HEK293 (cell line): ENCODE data around the gene CLIC4.

Experiments
- CTCF ChIA-PET: fragments of 350-600 bp; formaldehyde crosslinking; extraction: SDS; loops from one replicate; lab custom pipeline; 2021; ENCODE audit warnings: antibody characterized with exemption; lab: Yijun Ruan, JAX
- POLR2A ChIA-PET: fragments of 300-600 bp; formaldehyde crosslinking; extraction: SDS; loops from one replicate; lab custom pipeline; 2020; ENCODE audit warnings: antibody characterized with exemption, inconsistent platforms; lab: Yijun Ruan, JAX
- H3K27ac ChIP-seq: fragments of 200-500 bp; sonication (Bioruptor generic); 2 replicates; pipeline ENCODE4 v1.5.1; 2014; ENCODE audit warnings: low read depth, low read length, control low read depth, inconsistent platforms; ENCODE audit errors: extremely low read depth
- H3K36me3 ChIP-seq, 2 experiments: fragments of 200-500 bp in 1 of 2; sonication (Bioruptor generic) in 1 of 2; 1 replicate in 1 of 2; 2 replicates in 1 of 2; pipeline ENCODE4 v1.5.1; 2014 to 2017; ENCODE audit warnings: inconsistent platforms in 2 of 2, low read length in 2 of 2; ENCODE audit not compliant: control insufficient read depth in 2 of 2, insufficient read depth in 1 of 2
- H3K4me1 ChIP-seq: fragments of 200-500 bp; sonication (Bioruptor generic); 2 replicates; pipeline ENCODE4 v1.5.1; 2014; ENCODE audit warnings: mild to moderate bottlenecking, low read length, inconsistent platforms; ENCODE audit not compliant: control insufficient read depth, insufficient read depth
- H3K4me3 ChIP-seq: 2 replicates; pipeline ENCODE4 v1.5.1; 2011; ENCODE audit warnings: low read depth, mild to moderate bottlenecking, control low read depth, low read length, moderate library complexity
- H3K9me3 ChIP-seq: fragments of 200-500 bp; sonication (Bioruptor generic); 2 replicates; pipeline ENCODE4 v1.5.1; 2014; ENCODE audit warnings: low read depth, low read length, inconsistent platforms; ENCODE audit not compliant: control insufficient read depth, insufficient read depth
- KLF1 ChIP-seq: fragments of 450-650 bp; formaldehyde crosslinking; IDR thresholded peaks from 2 replicates; pipeline ENCODE4 v1.5.1; 2016; ENCODE audit warnings: missing biosample characterization, missing genetic modification characterization
- KLF17 ChIP-seq: fragments of 450-650 bp; formaldehyde crosslinking; IDR thresholded peaks from 2 replicates; pipeline ENCODE4 v1.5.1; 2016; ENCODE audit warnings: missing biosample characterization, missing genetic modification characterization
- MEIS1 ChIP-seq: sonication (generic); formaldehyde crosslinking; IDR thresholded peaks from 2 replicates; pipeline ENCODE4 v1.8.1; 2022; ENCODE audit warnings: missing genetic modification reagents, mild to moderate bottlenecking, borderline replicate concordance
- MYNN ChIP-seq: fragments of 450-650 bp; formaldehyde crosslinking; IDR thresholded peaks from 2 replicates; pipeline ENCODE4 v1.5.1; 2016; ENCODE audit warnings: missing biosample characterization, missing genetic modification characterization, borderline replicate concordance
- OVOL3 ChIP-seq: fragments of 450-650 bp; formaldehyde crosslinking; IDR thresholded peaks from 2 replicates; pipeline ENCODE4 v1.5.1; 2016; ENCODE audit warnings: missing biosample characterization, missing genetic modification characterization
- PRDM4 ChIP-seq: fragments of 450-650 bp; formaldehyde crosslinking; IDR thresholded peaks from 2 replicates; pipeline ENCODE4 v1.5.1; 2017; ENCODE audit warnings: missing biosample characterization, missing genetic modification characterization
- REST ChIP-seq: fragments of 450-650 bp; formaldehyde crosslinking; IDR thresholded peaks from 2 replicates; pipeline ENCODE4 v1.5.1; 2016; ENCODE audit warnings: missing biosample characterization, missing genetic modification characterization
- SCRT2 ChIP-seq: fragments of 450-650 bp; formaldehyde crosslinking; IDR thresholded peaks from 2 replicates; pipeline ENCODE4 v1.5.1; 2016; ENCODE audit warnings: missing biosample characterization, missing genetic modification characterization
- ZIC2 ChIP-seq: fragments of 450-650 bp; formaldehyde crosslinking; IDR thresholded peaks from 2 replicates; pipeline ENCODE4 v1.5.1; 2016; ENCODE audit warnings: missing biosample characterization, missing genetic modification characterization
- ZNF138 ChIP-seq: fragments of 450-650 bp; formaldehyde crosslinking; IDR thresholded peaks from 2 replicates; pipeline ENCODE4 v1.5.1; 2016; ENCODE audit warnings: missing biosample characterization, missing genetic modification characterization, borderline replicate concordance
- ZNF18 ChIP-seq: fragments of 450-650 bp; formaldehyde crosslinking; IDR thresholded peaks from 2 replicates; pipeline ENCODE4 v1.5.1; 2016; ENCODE audit warnings: missing biosample characterization, missing genetic modification characterization
- ZNF239 ChIP-seq: fragments of 450-650 bp; formaldehyde crosslinking; IDR thresholded peaks from 2 replicates; pipeline ENCODE4 v1.5.1; 2016; ENCODE audit warnings: missing biosample characterization, missing genetic modification characterization
- ZNF248 ChIP-seq: fragments of 450-650 bp; formaldehyde crosslinking; IDR thresholded peaks from 2 replicates; pipeline ENCODE4 v1.5.1; 2017; ENCODE audit warnings: missing biosample characterization, missing genetic modification characterization
- ZNF341 ChIP-seq: fragments of 450-650 bp; formaldehyde crosslinking; IDR thresholded peaks from 2 replicates; pipeline ENCODE4; 2016; ENCODE audit warnings: low read depth, missing biosample characterization, missing genetic modification characterization
- ZNF37A ChIP-seq: fragments of 450-650 bp; IDR thresholded peaks from 2 replicates; pipeline ENCODE4 v1.5.1; 2018; ENCODE audit warnings: missing biosample characterization, missing genetic modification characterization
- ZNF423 ChIP-seq: fragments of 450-650 bp; formaldehyde crosslinking; IDR thresholded peaks from 2 replicates; pipeline ENCODE4 v1.5.1; 2016; ENCODE audit warnings: missing biosample characterization, missing genetic modification characterization
- ZNF426 ChIP-seq: fragments of 450-650 bp; formaldehyde crosslinking; IDR thresholded peaks from 2 replicates; pipeline ENCODE4 v1.5.1; 2017; ENCODE audit warnings: missing biosample characterization, missing genetic modification characterization, mild to moderate bottlenecking, inconsistent platforms, moderate library complexity
- ZNF488 ChIP-seq: fragments of 450-650 bp; formaldehyde crosslinking; IDR thresholded peaks from 2 replicates; pipeline ENCODE4 v1.5.1; 2016; ENCODE audit warnings: missing biosample characterization, missing genetic modification characterization
- ZNF529 ChIP-seq: fragments of 450-650 bp; formaldehyde crosslinking; IDR thresholded peaks from 2 replicates; pipeline ENCODE4 v1.5.1; 2017; ENCODE audit warnings: missing genetic modification characterization, missing biosample characterization; ENCODE audit not compliant: insufficient replicate concordance
- ZNF600 ChIP-seq: fragments of 450-650 bp; formaldehyde crosslinking; IDR thresholded peaks from 2 replicates; pipeline ENCODE4 v1.5.1; 2016; ENCODE audit warnings: missing biosample characterization, missing genetic modification characterization
- ZNF704 ChIP-seq: fragments of 450-650 bp; formaldehyde crosslinking; IDR thresholded peaks from 2 replicates; pipeline ENCODE4 v1.5.1; 2016; ENCODE audit warnings: missing biosample characterization, missing genetic modification characterization
- ZNF776 ChIP-seq: fragments of 450-650 bp; formaldehyde crosslinking; IDR thresholded peaks from 2 replicates; pipeline ENCODE4 v1.5.0; 2017; ENCODE audit warnings: missing biosample characterization, missing genetic modification characterization, borderline replicate concordance
- ZSCAN23 ChIP-seq: fragments of 450-650 bp; formaldehyde crosslinking; IDR thresholded peaks from 2 replicates; pipeline ENCODE4 v1.5.1; 2016; ENCODE audit warnings: missing biosample characterization, missing genetic modification characterization

CLIC4 gene

GRCh38 chr1:24860841-24861240 lies 115.6 kb downstream of the CLIC4 start:
- H3K9me3 ChIP-seq, result no peaks in the 10 kb centered on the region
- no peak overlapping the region for H3K4me3 ChIP-seq
- CTCF ChIA-PET, result interaction anchor here (1.3 kb wide), 1 partner anchor 344 kb away, joined by 10 read pairs; no protein-coding TSS in a partner anchor
- no peak for TF ChIP-seq ZNF776 (tag by site-specific recombination)
- no peak for TF ChIP-seq ZNF341 (tag by site-specific recombination)
- no peak for TF ChIP-seq ZNF488 (tag by site-specific recombination)
- TF ChIP-seq MEIS1 (CRISPR knock-in tag), result no peak
- TF ChIP-seq ZNF239 (tag by site-specific recombination), result no peak
- TF ChIP-seq ZNF426, result no peak
- no peak for TF ChIP-seq ZNF704 (tag by site-specific recombination)
- no peak for TF ChIP-seq ZNF529 (tag by site-specific recombination)
- TF ChIP-seq SCRT2 (tag by site-specific recombination), result no peak
- TF ChIP-seq ZNF248, result no peak
- TF ChIP-seq OVOL3, result no peak
- no peak for TF ChIP-seq ZNF138
- no peak for TF ChIP-seq ZNF37A (tag by site-specific recombination)
- no peak overlapping the region for H3K27ac ChIP-seq
- no peaks in the 10 kb centered on the region for H3K36me3 ChIP-seq
- peaks cover 6% of the 10 kb centered on the region; the same call in 1 of the 2 replicates for H3K4me1 ChIP-seq
- POLR2A ChIA-PET, result interaction anchor here (0.6 kb wide), 1 partner anchor 40 kb away, joined by 4 read pairs; no protein-coding TSS in a partner anchor

- Histone ChIP-seq H3K36me3 (no peaks in the 10 kb centered on the region), H3K27ac (no peak overlapping the region), H3K9me3 (no peaks in the 10 kb centered on the region), H3K4me3 (no peak overlapping the region), H3K4me1 (peaks cover 6% of the 10 kb centered on the region; the same call in 1 of the 2 replicates)
- POLR2A ChIA-PET, result no interaction called here
- CTCF ChIA-PET, result interaction anchor here (0.5 to 2.2 kb wide), 6 partner anchors 9 to 1863 kb away, joined by 3 to 6 read pairs (median 4); no protein-coding TSS in a partner anchor
- TF ChIP-seq KLF1 (tag by site-specific recombination) (0 out of 2 replicates have a peak, but pooled peaks have one; percentile 40), ZIC2 (peak; percentile 7; the same call in 1 of the 2 replicates), ZNF600 (tag by site-specific recombination) (0 out of 2 replicates have a peak, but pooled peaks have one; percentile 33), ZNF423 (tag by site-specific recombination) (no peak), ZNF18 (tag by site-specific recombination) (no peak), PRDM4 (tag by site-specific recombination) (0 out of 2 replicates have a peak, but pooled peaks have one; percentile 10), MYNN (tag by site-specific recombination) (no peak), REST (tag by site-specific recombination) (no peak), KLF17 (tag by site-specific recombination) (0 out of 2 replicates have a peak, but pooled peaks have one; percentile 74), ZSCAN23 (tag by site-specific recombination) (no peak)
Measured at GRCh38 chr1:24861821-24862727, 116.8 kb downstream of the CLIC4 start.
